Upper lobe of left lung (tissue), 6 donors: Measurements from ENCODE around the gene SCPEP1. TPM values are rescaled to one million over a fixed set of nuclear protein-coding genes. Genes with fewer than 3 reads are reported as not detected.

Experiments used
- ATAC-seq, 2 donors: fragments of 200-7000 bp; cut with Tn5 transposase; one replicate each; pipeline ENCODE4 v1.9.1; 2022; ENCODE audit warnings: mild to moderate bottlenecking in 2 of 2, moderate library complexity in 2 of 2; ENCODE audit not compliant: low FRiP score in 2 of 2
- DNase-seq, 2 donors: peaks; one replicate each; pipeline ENCODE4 v3.0.0-alpha.2; 2019 to 2020
- H3K27ac ChIP-seq, 4 donors: fragments of 200-600 bp; sonication (generic); one replicate each; pipeline ENCODE4 v1.5.1; 2016 to 2019
- H3K27me3 ChIP-seq, 4 donors: fragments of 200-600 bp; sonication (generic); one replicate each; pipeline ENCODE4 v1.5.1; 2017 to 2019
- H3K36me3 ChIP-seq, 4 donors: fragments of 200-600 bp; sonication (generic); one replicate each; pipeline ENCODE4 v1.5.1; 2016 to 2019
- H3K4me1 ChIP-seq, 4 donors: fragments of 200-600 bp; sonication (generic); one replicate each; pipeline ENCODE4 v1.5.1; 2018 to 2019
- H3K4me3 ChIP-seq, 4 donors: fragments of 200-600 bp; sonication (generic); one replicate each; pipeline ENCODE4 v1.5.1; 2017 to 2019; ENCODE audit warnings: mild to moderate bottlenecking in 2 of 4, moderate library complexity in 1 of 4
- H3K9me3 ChIP-seq, 4 donors: fragments of 200-600 bp; sonication (generic); one replicate each; pipeline ENCODE4 v1.5.1; 2018 to 2019
- EP300 ChIP-seq, 4 donors: sonication (generic); formaldehyde crosslinking; IDR thresholded peaks; one replicate each; pipeline ENCODE4 v1.5.1; 2017; ENCODE audit warnings: antibody characterized with exemption in 4 of 4, control low read depth in 2 of 4
- POLR2A ChIP-seq, 4 donors: fragments of 450-650 bp; IDR thresholded peaks; one replicate each; pipeline ENCODE4 v1.5.1; 2016 to 2017; ENCODE audit warnings: antibody characterized with exemption in 4 of 4, mild to moderate bottlenecking in 2 of 4
- POLR2AphosphoS5 ChIP-seq, 2 donors: sonication (generic); formaldehyde crosslinking; IDR thresholded peaks; one replicate each; pipeline ENCODE4 v1.5.1; 2017; ENCODE audit warnings: antibody characterized with exemption in 2 of 2
- WGBS, 2 donors: methylation state at CpG; one replicate each; pipeline ENCODE4 v1.1.5; 2017 to 2018; 5-methylcytosine and 5-hydroxymethylcytosine counted together
- total RNA-seq, 6 donors: library from RNA; depleted of rRNA in 4 of 6; stranded (reverse); fragments of >200 nt in 4 of 6; gene quantifications; one replicate each; pipeline versions ENCODE4 v1.1.0 to v1.2.1, GENCODE V29; 2016 to 2021
- TF ChIP-seq, protein P1 (sequence below), 6 experiments: fragments of 450-650 bp in 4 of 6; fragments of 200-600 bp in 2 of 6; sonication (generic) in 2 of 6; IDR thresholded peaks; one replicate each; pipeline ENCODE4 v1.5.1; 2016 to 2019; ENCODE audit warnings: antibody characterized with exemption in 6 of 6
- donor health status: DM: no; HTN: no; CAD: no; lungs with moderate emphysema.
- donor health status: DM: no; HTN: yes; CAD: no; lungs with severe emphysema.

Gene SCPEP1
- total RNA-seq, 6 donors from 2014 or later, result 96.4 to 172 (median 133) TPM

DNA sequence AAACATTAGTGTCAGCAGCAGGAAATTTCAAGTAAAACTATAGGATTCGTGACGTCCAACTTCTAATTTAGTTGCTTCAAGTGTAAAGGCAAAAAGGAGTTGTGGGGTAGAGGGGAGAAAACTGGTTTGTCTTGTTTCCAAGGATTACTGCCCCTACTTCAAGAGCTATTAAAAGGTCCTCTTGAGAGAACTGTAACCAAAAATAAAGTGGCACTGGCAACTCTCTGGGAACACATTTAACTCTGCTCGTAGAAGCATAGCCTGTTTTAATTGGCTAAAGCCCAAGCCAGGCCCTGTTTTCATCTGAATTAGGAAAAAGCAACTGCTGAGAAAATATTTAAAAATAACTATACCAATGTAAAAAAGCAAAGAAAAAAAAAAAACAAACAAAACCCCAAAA, 55.4 kb downstream of the SCPEP1 start:
- peak in 1 of 2 donors; percentile 35 for TF ChIP-seq POLR2AphosphoS5 (IDR thresholded peaks at IDR 0.05)
- TF ChIP-seq POLR2A (IDR thresholded peaks at IDR 0.05), result no peak
- TF ChIP-seq EP300 (IDR thresholded peaks at IDR 0.05), result peak in 3 of 4 donors; percentile 27 to 84 (median 46)
- TF ChIP-seq, protein P1, sequence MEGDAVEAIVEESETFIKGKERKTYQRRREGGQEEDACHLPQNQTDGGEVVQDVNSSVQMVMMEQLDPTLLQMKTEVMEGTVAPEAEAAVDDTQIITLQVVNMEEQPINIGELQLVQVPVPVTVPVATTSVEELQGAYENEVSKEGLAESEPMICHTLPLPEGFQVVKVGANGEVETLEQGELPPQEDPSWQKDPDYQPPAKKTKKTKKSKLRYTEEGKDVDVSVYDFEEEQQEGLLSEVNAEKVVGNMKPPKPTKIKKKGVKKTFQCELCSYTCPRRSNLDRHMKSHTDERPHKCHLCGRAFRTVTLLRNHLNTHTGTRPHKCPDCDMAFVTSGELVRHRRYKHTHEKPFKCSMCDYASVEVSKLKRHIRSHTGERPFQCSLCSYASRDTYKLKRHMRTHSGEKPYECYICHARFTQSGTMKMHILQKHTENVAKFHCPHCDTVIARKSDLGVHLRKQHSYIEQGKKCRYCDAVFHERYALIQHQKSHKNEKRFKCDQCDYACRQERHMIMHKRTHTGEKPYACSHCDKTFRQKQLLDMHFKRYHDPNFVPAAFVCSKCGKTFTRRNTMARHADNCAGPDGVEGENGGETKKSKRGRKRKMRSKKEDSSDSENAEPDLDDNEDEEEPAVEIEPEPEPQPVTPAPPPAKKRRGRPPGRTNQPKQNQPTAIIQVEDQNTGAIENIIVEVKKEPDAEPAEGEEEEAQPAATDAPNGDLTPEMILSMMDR (IDR thresholded peaks at IDR 0.05), result no peak
- Histone ChIP-seq H3K36me3 (no peaks in the 10 kb centered on the region), H3K27ac (peak overlapping the region; percentile 54 to 88 (median 70)), H3K9me3 (peaks cover 0 to 3% (median 0%) of the 10 kb centered on the region in 4 donors), H3K4me1 (peaks cover 0 to 32% (median 15%) of the 10 kb centered on the region in 4 donors), H3K4me3 (no peak overlapping the region), H3K27me3 (no peaks in the 10 kb centered on the region)
- ATAC-seq (peak; percentile 28 to 59), DNase-seq (peak in 1 of 2 donors; percentile 66)
- WGBS, 2 donors, result 27 to 40% methylated on average over 3 of the region's 3 CpGs

DNA sequence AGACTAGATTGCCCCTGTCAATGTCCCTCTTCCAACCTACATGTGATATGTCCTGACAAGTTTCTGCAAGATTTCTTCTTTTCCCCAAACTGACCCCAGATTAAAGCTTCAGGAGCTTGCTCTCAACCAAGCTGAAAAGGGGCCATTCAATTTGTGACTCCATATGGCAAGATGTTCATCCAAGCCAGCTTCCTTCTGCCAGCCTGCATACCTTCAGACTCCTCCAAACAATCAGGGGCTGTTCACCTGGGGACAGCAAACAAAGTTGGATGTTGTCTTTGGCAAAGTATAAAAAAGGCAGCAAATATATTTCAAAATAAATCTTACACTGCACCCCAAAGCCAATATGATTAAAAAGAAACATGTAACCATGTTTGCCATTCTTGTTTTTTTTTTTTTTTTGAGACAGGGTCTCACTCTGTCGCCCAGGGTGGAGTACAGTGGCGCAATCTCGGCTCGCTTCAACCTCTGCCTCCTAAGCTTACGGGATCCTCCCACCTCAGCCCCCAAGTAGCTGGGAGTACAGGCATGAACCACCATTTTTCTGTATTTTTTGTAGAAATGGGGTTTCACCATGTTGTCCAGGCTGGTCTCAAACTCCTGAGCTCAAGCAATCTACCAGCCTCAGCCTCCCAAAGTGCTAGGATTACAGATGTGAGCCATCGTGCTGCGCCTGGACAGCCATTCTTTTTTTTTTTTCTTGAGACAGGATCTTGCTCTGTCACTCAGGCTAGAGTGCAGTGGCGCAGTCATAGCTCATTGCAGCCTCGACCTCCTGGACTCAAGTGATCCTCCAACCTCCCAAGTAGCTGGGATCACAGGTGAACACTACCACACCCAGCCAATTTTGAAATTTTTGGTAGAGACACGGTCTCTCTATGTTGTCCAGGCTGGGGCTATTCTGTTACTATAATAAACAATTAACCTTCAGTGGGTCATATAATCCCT, 57.1 kb downstream of the SCPEP1 start:
- peak overlapping the region; percentile 50 to 88 (median 66) for H3K27ac ChIP-seq

DNA sequence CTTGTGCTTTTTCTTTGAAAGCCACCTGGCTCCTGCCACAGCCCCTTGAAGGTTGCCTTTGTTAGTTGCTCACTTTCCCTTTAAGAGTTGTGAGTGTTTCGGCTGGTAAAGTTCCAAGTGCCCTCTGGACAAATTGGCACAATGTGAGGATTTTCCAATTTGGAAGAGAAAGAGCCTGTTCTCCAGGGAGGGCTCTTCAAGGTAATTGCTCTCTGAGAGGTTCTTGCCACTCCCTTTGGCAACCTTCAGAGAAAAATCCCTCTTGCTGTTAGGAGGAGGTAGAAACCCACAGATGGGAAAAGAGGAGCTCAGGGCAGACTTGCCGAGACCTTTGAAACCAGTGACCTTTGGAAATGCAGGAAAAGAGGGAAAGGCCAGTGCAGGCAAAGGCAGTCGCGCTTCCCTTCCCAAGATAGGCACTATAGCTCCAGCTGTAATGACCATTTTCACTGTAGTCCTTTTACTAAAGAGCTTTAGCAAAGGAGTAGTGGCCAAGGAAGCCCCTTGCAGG, 58.1 kb downstream of the SCPEP1 start:
- DNase-seq (peak in 1 of 2 donors; percentile 73), ATAC-seq (peak; percentile 20 to 49)
- Histone ChIP-seq H3K36me3 (no peaks in the 10 kb centered on the region), H3K4me1 (peaks cover 0 to 32% (median 15%) of the 10 kb centered on the region in 4 donors), H3K4me3 (no peak overlapping the region), H3K27me3 (no peaks in the 10 kb centered on the region), H3K9me3 (no peaks in the 10 kb centered on the region), H3K27ac (peak overlapping the region; percentile 54 to 88 (median 66))
- TF ChIP-seq POLR2A (IDR thresholded peaks at IDR 0.05) (peak in 1 of 4 donors; percentile 43), POLR2AphosphoS5 (IDR thresholded peaks at IDR 0.05) (peak in 1 of 2 donors; percentile 34), EP300 (IDR thresholded peaks at IDR 0.05) (peak in 1 of 4 donors; percentile 87)
- TF ChIP-seq, protein P1 (IDR thresholded peaks at IDR 0.05), result no peak
- 68 to 75% methylated on average over 4 of the region's 4 CpGs for WGBS, 2 donors

More for the DNA sequence above, 57.1 kb downstream of the SCPEP1 start:
- H3K4me1 ChIP-seq, result peaks cover 0 to 32% (median 15%) of the 10 kb centered on the region in 4 donors
- DNase-seq (peak in 1 of 2 donors; percentile 81), ATAC-seq (peak; percentile 36 to 74)
- WGBS, 2 donors, result 64% methylated on average over 10 of the region's 10 CpGs
- H3K9me3 ChIP-seq, result no peaks in the 10 kb centered on the region
- H3K4me3 ChIP-seq, result no peak overlapping the region
- H3K27me3 ChIP-seq, result no peaks in the 10 kb centered on the region
- H3K36me3 ChIP-seq, result no peaks in the 10 kb centered on the region
- no peak for TF ChIP-seq POLR2AphosphoS5 (IDR thresholded peaks at IDR 0.05)
- TF ChIP-seq EP300 (IDR thresholded peaks at IDR 0.05), result peak in 1 of 4 donors; percentile 22
- TF ChIP-seq, protein P1 (IDR thresholded peaks at IDR 0.05), result no peak
- no peak for TF ChIP-seq POLR2A (IDR thresholded peaks at IDR 0.05)

DNA sequence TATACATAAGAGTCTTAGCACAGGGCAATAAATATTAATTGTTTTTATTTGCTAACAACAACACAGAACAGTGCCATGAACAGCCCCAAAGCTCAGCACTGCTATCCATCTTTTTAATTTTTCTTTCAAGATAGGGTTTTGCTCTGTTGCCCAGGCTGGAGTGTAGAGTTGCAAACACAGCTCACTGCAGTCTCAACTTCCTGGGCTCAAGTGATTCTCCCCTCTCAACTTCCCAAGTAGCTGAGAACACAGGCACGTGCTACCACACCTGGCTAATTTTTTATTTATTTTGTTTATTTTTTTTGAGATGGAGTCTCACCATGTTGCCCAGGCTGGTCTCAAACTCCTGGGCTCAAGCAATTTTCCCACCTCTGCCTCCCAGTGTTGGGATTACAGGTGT, 59.5 kb downstream of the SCPEP1 start:
- DNase-seq (no peak), ATAC-seq (no peak)
- WGBS, 2 donors, result 32 to 59% methylated on average over 1 of the region's 1 CpG
- Histone ChIP-seq H3K9me3 (no peaks in the 10 kb centered on the region), H3K27ac (no peak overlapping the region), H3K27me3 (no peaks in the 10 kb centered on the region), H3K36me3 (no peaks in the 10 kb centered on the region), H3K4me3 (no peak overlapping the region), H3K4me1 (peaks cover 0 to 26% (median 15%) of the 10 kb centered on the region in 4 donors)
- TF ChIP-seq EP300 (IDR thresholded peaks at IDR 0.05) (no peak), POLR2AphosphoS5 (IDR thresholded peaks at IDR 0.05) (no peak), POLR2A (IDR thresholded peaks at IDR 0.05) (no peak)
- TF ChIP-seq, protein P1 (IDR thresholded peaks at IDR 0.05), result no peak
